ENCODE results near the gene DUT. TPM values are rescaled to one million over a fixed set of nuclear protein-coding genes. Genes with fewer than 3 reads are reported as not detected.

The DUT gene
- total RNA-seq, 2 donors from 2014 or later: 71.1 to 77.8 TPM

GRCh38 chr15:48300038-48300437 is 31.2 kb upstream of the DUT start:
- Histone ChIP-seq H3K4me1 (no peaks in the 10 kb centered on the region), H3K9me3 (no peaks in the 10 kb centered on the region), H3K36me3 (replicated peaks in 1 of 2; ENCODE audit: insufficient read depth in 1 of 2, low read depth in 2 of 2) (no peaks in the 10 kb centered on the region), H3K27ac (no peak overlapping the region), H3K27me3 (no peaks in the 10 kb centered on the region), H3K4me3 (no peak overlapping the region)
- ATAC-seq: no peak
- WGBS, 2 donors: 79 to 80% methylated on average over 5 of the region's 5 CpGs
- no peak for TF ChIP-seq CTCF (IDR thresholded peaks at IDR 0.05)
- no peak for TF ChIP-seq POLR2A (IDR thresholded peaks at IDR 0.05)
- DNase-seq: no peak
- intact Hi-C loops (cut with DNase I): no loop called here

- no peak for DNase-seq
- H3K4me1 ChIP-seq: no peaks in the 10 kb centered on the region
- TF ChIP-seq POLR2A (IDR thresholded peaks at IDR 0.05) (no peak), CTCF (IDR thresholded peaks at IDR 0.05) (no peak)
- H3K36me3 ChIP-seq (replicated peaks in 1 of 2; ENCODE audit: insufficient read depth in 1 of 2, low read depth in 2 of 2): no peaks in the 10 kb centered on the region
- no peak overlapping the region for H3K27ac ChIP-seq
- no peak overlapping the region for H3K4me3 ChIP-seq
- 43 to 60% methylated on average over 2 of the region's 2 CpGs for WGBS, 2 donors
- intact Hi-C loops (cut with DNase I): no loop called here
- ATAC-seq: no peak
- H3K9me3 ChIP-seq: no peaks in the 10 kb centered on the region
- no peaks in the 10 kb centered on the region for H3K27me3 ChIP-seq
Observed at GRCh38 chr15:48304398-48304797, 26.8 kb upstream of the DUT start.

GRCh38 chr15:48306639-48307038 is 24.6 kb upstream of the DUT start:
- 81 to 85% methylated on average over 1 of the region's 1 CpG for WGBS, 2 donors
- no peak for TF ChIP-seq CTCF (IDR thresholded peaks at IDR 0.05)
- TF ChIP-seq POLR2A (IDR thresholded peaks at IDR 0.05): no peak
- intact Hi-C loops (cut with DNase I): no loop called here
- H3K4me1 ChIP-seq: no peaks in the 10 kb centered on the region
- no peak overlapping the region for H3K4me3 ChIP-seq
- H3K27ac ChIP-seq: no peak overlapping the region
- H3K27me3 ChIP-seq: no peaks in the 10 kb centered on the region
- no peak for ATAC-seq
- no peaks in the 10 kb centered on the region for H3K9me3 ChIP-seq
- H3K36me3 ChIP-seq (replicated peaks in 1 of 2; ENCODE audit: insufficient read depth in 1 of 2, low read depth in 2 of 2): no peaks in the 10 kb centered on the region
- DNase-seq: no peak

- Histone ChIP-seq H3K36me3 (replicated peaks in 1 of 2; ENCODE audit: insufficient read depth in 1 of 2, low read depth in 2 of 2) (no peaks in the 10 kb centered on the region), H3K4me1 (no peaks in the 10 kb centered on the region), H3K4me3 (no peak overlapping the region), H3K27me3 (no peaks in the 10 kb centered on the region), H3K27ac (no peak overlapping the region), H3K9me3 (no peaks in the 10 kb centered on the region)
- DNase-seq (no peak), ATAC-seq (no peak)
- WGBS, 2 donors: 85 to 87% methylated on average over 8 of the region's 8 CpGs
- intact Hi-C loops (cut with DNase I): no loop called here
- no peak for TF ChIP-seq CTCF (IDR thresholded peaks at IDR 0.05)
- TF ChIP-seq POLR2A (IDR thresholded peaks at IDR 0.05): no peak
Observed at GRCh38 chr15:48307586-48307985, 23.6 kb upstream of the DUT start.

DNA sequence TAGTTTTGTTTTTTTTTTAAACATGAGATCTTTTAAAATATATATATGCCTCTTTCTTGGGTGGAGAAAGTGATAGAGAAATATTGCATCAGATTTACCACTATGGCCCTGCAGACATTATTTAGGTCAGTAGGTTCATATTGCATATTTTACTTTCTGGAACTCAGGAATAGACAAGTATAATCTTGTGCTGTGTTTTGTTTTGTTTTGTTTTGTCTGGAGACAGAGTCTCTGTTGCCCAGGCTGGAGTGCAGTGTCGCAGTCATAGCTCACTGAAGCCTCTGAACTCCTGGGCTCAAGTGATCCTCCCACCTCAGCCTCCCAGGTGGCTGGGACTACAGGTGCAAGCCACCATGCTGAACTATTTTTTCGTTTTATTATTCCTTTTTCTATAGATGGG is 21.5 kb upstream of the DUT start:
- intact Hi-C loops (cut with DNase I): no loop called here
- DNase-seq: no peak
- Histone ChIP-seq H3K36me3 (replicated peaks in 1 of 2; ENCODE audit: insufficient read depth in 1 of 2, low read depth in 2 of 2) (no peaks in the 10 kb centered on the region), H3K27me3 (no peaks in the 10 kb centered on the region), H3K4me3 (no peak overlapping the region), H3K9me3 (no peaks in the 10 kb centered on the region), H3K27ac (no peak overlapping the region), H3K4me1 (no peaks in the 10 kb centered on the region)
- WGBS, 2 donors: 41 to 58% methylated on average over 2 of the region's 2 CpGs
- ATAC-seq: no peak
- no peak for TF ChIP-seq CTCF (IDR thresholded peaks at IDR 0.05)
- TF ChIP-seq POLR2A (IDR thresholded peaks at IDR 0.05): no peak

Measured in body of pancreas (tissue), 4 donors.